HEK293 (cell line): ENCODE data around the gene PTPN11.
A peak's percentile ranks its signal among the peaks of the same experiment; 100 is the strongest.

Experiments
- CTCF ChIA-PET: fragments of 350-600 bp; formaldehyde crosslinking; extraction: SDS; loops from one replicate; lab custom pipeline; 2021; ENCODE audit warnings: antibody characterized with exemption; lab: Yijun Ruan, JAX
- POLR2A ChIA-PET: fragments of 300-600 bp; formaldehyde crosslinking; extraction: SDS; loops from one replicate; lab custom pipeline; 2020; ENCODE audit warnings: antibody characterized with exemption, inconsistent platforms; lab: Yijun Ruan, JAX
- H3K27ac ChIP-seq: fragments of 200-500 bp; sonication (Bioruptor generic); 2 replicates; pipeline ENCODE4 v1.5.1; 2014; ENCODE audit warnings: low read depth, low read length, control low read depth, inconsistent platforms; ENCODE audit errors: extremely low read depth
- H3K36me3 ChIP-seq, 2 experiments: fragments of 200-500 bp in 1 of 2; sonication (Bioruptor generic) in 1 of 2; 1 replicate in 1 of 2; 2 replicates in 1 of 2; pipeline ENCODE4 v1.5.1; 2014 to 2017; ENCODE audit warnings: inconsistent platforms in 2 of 2, low read length in 2 of 2; ENCODE audit not compliant: control insufficient read depth in 2 of 2, insufficient read depth in 1 of 2
- H3K4me1 ChIP-seq: fragments of 200-500 bp; sonication (Bioruptor generic); 2 replicates; pipeline ENCODE4 v1.5.1; 2014; ENCODE audit warnings: mild to moderate bottlenecking, low read length, inconsistent platforms; ENCODE audit not compliant: control insufficient read depth, insufficient read depth
- H3K4me3 ChIP-seq: 2 replicates; pipeline ENCODE4 v1.5.1; 2011; ENCODE audit warnings: low read depth, mild to moderate bottlenecking, control low read depth, low read length, moderate library complexity
- H3K9me3 ChIP-seq: fragments of 200-500 bp; sonication (Bioruptor generic); 2 replicates; pipeline ENCODE4 v1.5.1; 2014; ENCODE audit warnings: low read depth, low read length, inconsistent platforms; ENCODE audit not compliant: control insufficient read depth, insufficient read depth
- EGR2 ChIP-seq: fragments of 450-650 bp; formaldehyde crosslinking; IDR thresholded peaks from 2 replicates; pipeline ENCODE4 v1.5.1; 2016; ENCODE audit warnings: low read depth, missing biosample characterization, missing genetic modification characterization
- KLF17 ChIP-seq: fragments of 450-650 bp; formaldehyde crosslinking; IDR thresholded peaks from 2 replicates; pipeline ENCODE4 v1.5.1; 2016; ENCODE audit warnings: missing biosample characterization, missing genetic modification characterization
- MEIS1 ChIP-seq: sonication (generic); formaldehyde crosslinking; IDR thresholded peaks from 2 replicates; pipeline ENCODE4 v1.8.1; 2022; ENCODE audit warnings: missing genetic modification reagents, mild to moderate bottlenecking, borderline replicate concordance
- MYNN ChIP-seq: fragments of 450-650 bp; formaldehyde crosslinking; IDR thresholded peaks from 2 replicates; pipeline ENCODE4 v1.5.1; 2016; ENCODE audit warnings: missing biosample characterization, missing genetic modification characterization, borderline replicate concordance
- ZBTB20 ChIP-seq: fragments of 450-650 bp; formaldehyde crosslinking; IDR thresholded peaks from 2 replicates; pipeline ENCODE4 v1.5.1; 2016; ENCODE audit warnings: missing biosample characterization, missing genetic modification characterization
- ZBTB21 ChIP-seq: fragments of 450-650 bp; formaldehyde crosslinking; IDR thresholded peaks from 2 replicates; pipeline ENCODE4 v1.5.1; 2017; ENCODE audit warnings: missing biosample characterization, missing genetic modification characterization
- ZNF155 ChIP-seq: fragments of 450-650 bp; formaldehyde crosslinking; IDR thresholded peaks from 2 replicates; pipeline ENCODE4 v1.5.1; 2016; ENCODE audit warnings: missing biosample characterization, missing genetic modification characterization
- ZNF248 ChIP-seq: fragments of 450-650 bp; formaldehyde crosslinking; IDR thresholded peaks from 2 replicates; pipeline ENCODE4 v1.5.1; 2017; ENCODE audit warnings: missing biosample characterization, missing genetic modification characterization
- ZNF292 ChIP-seq: fragments of 450-650 bp; formaldehyde crosslinking; IDR thresholded peaks from 2 replicates; pipeline ENCODE4 v1.5.1; 2016; ENCODE audit warnings: low read depth, missing biosample characterization, missing genetic modification characterization, borderline replicate concordance
- ZNF311 ChIP-seq: fragments of 450-650 bp; formaldehyde crosslinking; IDR thresholded peaks from 2 replicates; pipeline ENCODE4 v1.5.1; 2017; ENCODE audit warnings: missing biosample characterization, missing genetic modification characterization, borderline replicate concordance
- ZNF350 ChIP-seq: fragments of 450-650 bp; formaldehyde crosslinking; IDR thresholded peaks from 2 replicates; pipeline ENCODE4 v1.5.0; 2017; ENCODE audit warnings: missing biosample characterization, mild to moderate bottlenecking, missing genetic modification characterization
- ZNF416 ChIP-seq: fragments of 450-650 bp; formaldehyde crosslinking; IDR thresholded peaks from 2 replicates; pipeline ENCODE4 v1.5.1; 2016; ENCODE audit warnings: missing biosample characterization, missing genetic modification characterization
- ZNF433 ChIP-seq: fragments of 450-650 bp; formaldehyde crosslinking; IDR thresholded peaks from 2 replicates; pipeline ENCODE4 v1.5.1; 2016; ENCODE audit warnings: missing biosample characterization, missing genetic modification characterization, low read depth
- ZNF488 ChIP-seq: fragments of 450-650 bp; formaldehyde crosslinking; IDR thresholded peaks from 2 replicates; pipeline ENCODE4 v1.5.1; 2016; ENCODE audit warnings: missing biosample characterization, missing genetic modification characterization
- ZNF513 ChIP-seq: fragments of 450-650 bp; IDR thresholded peaks from 2 replicates; pipeline ENCODE4 v1.5.1; 2018; ENCODE audit warnings: missing biosample characterization, missing genetic modification characterization
- ZNF544 ChIP-seq: fragments of 450-650 bp; formaldehyde crosslinking; IDR thresholded peaks from 2 replicates; pipeline ENCODE4 v1.5.0; 2017; ENCODE audit warnings: missing biosample characterization, missing genetic modification characterization
- ZNF558 ChIP-seq: fragments of 450-650 bp; formaldehyde crosslinking; IDR thresholded peaks from 2 replicates; pipeline ENCODE4 v1.5.1; 2016; ENCODE audit warnings: missing biosample characterization, missing genetic modification characterization
- ZNF596 ChIP-seq: fragments of 450-650 bp; IDR thresholded peaks from 2 replicates; pipeline ENCODE4 v1.5.0; 2018; ENCODE audit warnings: missing biosample characterization, mild to moderate bottlenecking, missing genetic modification characterization, moderate library complexity
- ZNF621 ChIP-seq: fragments of 450-650 bp; formaldehyde crosslinking; IDR thresholded peaks from 2 replicates; pipeline ENCODE4 v1.5.1; 2017; ENCODE audit warnings: missing biosample characterization, missing genetic modification characterization
- ZNF623 ChIP-seq: fragments of 450-650 bp; formaldehyde crosslinking; IDR thresholded peaks from 2 replicates; pipeline ENCODE4 v1.5.1; 2016; ENCODE audit warnings: missing biosample characterization, missing genetic modification characterization
- ZNF664 ChIP-seq: fragments of 450-650 bp; formaldehyde crosslinking; IDR thresholded peaks from 2 replicates; pipeline ENCODE4 v1.5.1; 2016; ENCODE audit warnings: missing biosample characterization, missing genetic modification characterization
- ZXDB ChIP-seq: fragments of 450-650 bp; formaldehyde crosslinking; IDR thresholded peaks from 2 replicates; pipeline ENCODE4 v1.5.1; 2016; ENCODE audit warnings: missing biosample characterization, missing genetic modification characterization
- TF ChIP-seq, protein P1 (sequence below): fragments of 450-650 bp; formaldehyde crosslinking; IDR thresholded peaks from 2 replicates; pipeline ENCODE4 v1.5.1; 2016; ENCODE audit warnings: missing biosample characterization, missing genetic modification characterization
- TF ChIP-seq, protein P2 (sequence below): fragments of 450-650 bp; formaldehyde crosslinking; IDR thresholded peaks from 2 replicates; pipeline ENCODE4; 2016; ENCODE audit warnings: missing biosample characterization, missing genetic modification characterization
- TF ChIP-seq, protein P3 (sequence below): fragments of 450-650 bp; formaldehyde crosslinking; IDR thresholded peaks from 2 replicates; pipeline ENCODE4 v1.5.1; 2016; ENCODE audit warnings: missing biosample characterization, missing genetic modification characterization
- TF ChIP-seq, protein P4 (sequence below): sonication (generic); formaldehyde crosslinking; IDR thresholded peaks from 2 replicates; pipeline ENCODE4 v1.8.1; 2022; ENCODE audit warnings: mild to moderate bottlenecking, moderate library complexity, missing genetic modification reagents

The PTPN11 gene

DNA sequence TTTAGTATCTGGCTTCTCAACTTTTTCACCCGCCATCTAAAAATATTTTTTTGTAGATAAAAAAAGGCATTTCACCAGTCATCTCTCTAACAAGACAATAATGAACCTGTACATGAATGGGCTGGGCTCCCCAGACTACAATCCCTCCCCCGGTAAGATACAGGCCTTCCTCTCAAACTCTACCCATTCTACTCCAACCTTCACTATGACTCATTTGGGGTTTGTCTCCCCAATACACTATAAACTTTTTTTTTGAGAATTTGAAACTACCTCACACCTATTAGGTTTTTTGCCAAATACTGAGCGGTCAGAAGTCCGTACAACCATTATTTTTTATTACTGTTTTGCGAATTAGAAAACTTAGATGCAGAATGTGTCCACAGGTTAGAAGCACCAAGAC, 10.1 kb upstream of the PTPN11 start:
- POLR2A ChIA-PET: no interaction called here
- no peaks in the 10 kb centered on the region for H3K4me1 ChIP-seq
- CTCF ChIA-PET: no interaction called here
- peak overlapping the region; percentile 100 for H3K27ac ChIP-seq
- H3K4me3 ChIP-seq: peak overlapping the region; percentile 93
- peaks cover 30 to 51% of the 10 kb centered on the region in 2 experiments for H3K36me3 ChIP-seq
- TF ChIP-seq ZNF664 (no peak), EGR2 (no peak), ZNF350 (no peak), ZNF488 (tag by site-specific recombination) (no peak), ZNF621 (tag by site-specific recombination) (no peak)
- no peaks in the 10 kb centered on the region for H3K9me3 ChIP-seq

GRCh38 chr12:112409064-112409905, 9.5 kb upstream of the PTPN11 start, which contains the start of gene RPL6:
Gene RPL6, minus strand, starts transcription at chr12:112409605. Its CDS starts 949 bp downstream, at chr12:112408656.
- ChIA-PET CTCF (interaction anchor here (0.6 kb wide), 1 partner anchor 122 kb away, joined by 3 read pairs; no protein-coding TSS in a partner anchor), POLR2A (no interaction called here)
- Histone ChIP-seq H3K27ac (peak within 1 kb of the TSS; percentile 100), H3K4me3 (peak within 1 kb of the TSS; percentile 93), H3K4me1 (no peaks in the 10 kb centered on the region), H3K36me3 (peaks cover 24 to 47% of the 10 kb centered on the region in 2 experiments), H3K9me3 (no peaks in the 10 kb centered on the region)
- TF ChIP-seq ZNF621 (tag by site-specific recombination) (no peak), ZBTB20 (0 out of 2 replicates have a peak, but pooled peaks have one; percentile 19), ZNF558 (tag by site-specific recombination) (0 out of 2 replicates have a peak, but pooled peaks have one; percentile 2), ZXDB (tag by site-specific recombination) (peak; percentile 86), ZNF596 (tag by site-specific recombination) (no peak), ZNF311 (tag by site-specific recombination) (no peak), KLF17 (tag by site-specific recombination) (peak; percentile 59; the same call in 1 of the 2 replicates), ZBTB21 (no peak), ZNF248 (tag by site-specific recombination) (no peak), ZNF292 (tag by site-specific recombination) (no peak), ZNF544 (tag by site-specific recombination) (no peak), ZNF416 (tag by site-specific recombination) (no peak), MEIS1 (CRISPR knock-in tag) (no peak), ZNF623 (tag by site-specific recombination) (no peak), ZNF513 (tag by site-specific recombination) (no peak), ZNF155 (tag by site-specific recombination) (no peak), ZNF433 (tag by site-specific recombination) (no peak), MYNN (tag by site-specific recombination) (no peak)
- TF ChIP-seq, protein P1, sequence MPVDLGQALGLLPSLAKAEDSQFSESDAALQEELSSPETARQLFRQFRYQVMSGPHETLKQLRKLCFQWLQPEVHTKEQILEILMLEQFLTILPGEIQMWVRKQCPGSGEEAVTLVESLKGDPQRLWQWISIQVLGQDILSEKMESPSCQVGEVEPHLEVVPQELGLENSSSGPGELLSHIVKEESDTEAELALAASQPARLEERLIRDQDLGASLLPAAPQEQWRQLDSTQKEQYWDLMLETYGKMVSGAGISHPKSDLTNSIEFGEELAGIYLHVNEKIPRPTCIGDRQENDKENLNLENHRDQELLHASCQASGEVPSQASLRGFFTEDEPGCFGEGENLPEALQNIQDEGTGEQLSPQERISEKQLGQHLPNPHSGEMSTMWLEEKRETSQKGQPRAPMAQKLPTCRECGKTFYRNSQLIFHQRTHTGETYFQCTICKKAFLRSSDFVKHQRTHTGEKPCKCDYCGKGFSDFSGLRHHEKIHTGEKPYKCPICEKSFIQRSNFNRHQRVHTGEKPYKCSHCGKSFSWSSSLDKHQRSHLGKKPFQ (tag by site-specific recombination): no peak
- TF ChIP-seq, protein P2, sequence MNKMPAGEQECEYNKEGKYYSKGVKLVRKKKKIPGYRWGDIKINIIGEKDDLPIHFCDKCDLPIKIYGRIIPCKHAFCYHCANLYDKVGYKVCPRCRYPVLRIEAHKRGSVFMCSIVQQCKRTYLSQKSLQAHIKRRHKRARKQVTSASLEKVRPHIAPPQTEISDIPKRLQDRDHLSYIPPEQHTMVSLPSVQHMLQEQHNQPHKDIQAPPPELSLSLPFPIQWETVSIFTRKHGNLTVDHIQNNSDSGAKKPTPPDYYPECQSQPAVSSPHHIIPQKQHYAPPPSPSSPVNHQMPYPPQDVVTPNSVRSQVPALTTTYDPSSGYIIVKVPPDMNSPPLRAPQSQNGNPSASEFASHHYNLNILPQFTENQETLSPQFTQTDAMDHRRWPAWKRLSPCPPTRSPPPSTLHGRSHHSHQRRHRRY (tag by site-specific recombination): no peak
- TF ChIP-seq, protein P3, sequence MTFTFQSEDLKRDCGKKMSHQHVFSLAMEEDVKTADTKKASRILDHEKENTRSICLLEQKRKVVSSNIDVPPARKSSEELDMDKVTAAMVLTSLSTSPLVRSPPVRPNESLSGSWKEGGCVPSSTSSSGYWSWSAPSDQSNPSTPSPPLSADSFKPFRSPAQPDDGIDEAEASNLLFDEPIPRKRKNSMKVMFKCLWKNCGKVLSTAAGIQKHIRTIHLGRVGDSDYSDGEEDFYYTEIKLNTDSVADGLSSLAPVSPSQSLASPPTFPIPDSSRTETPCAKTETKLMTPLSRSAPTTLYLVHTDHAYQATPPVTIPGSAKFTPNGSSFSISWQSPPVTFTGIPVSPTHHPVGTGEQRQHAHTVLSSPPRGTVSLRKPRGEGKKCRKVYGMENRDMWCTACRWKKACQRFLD (tag by site-specific recombination): no peak
- TF ChIP-seq, protein P4, sequence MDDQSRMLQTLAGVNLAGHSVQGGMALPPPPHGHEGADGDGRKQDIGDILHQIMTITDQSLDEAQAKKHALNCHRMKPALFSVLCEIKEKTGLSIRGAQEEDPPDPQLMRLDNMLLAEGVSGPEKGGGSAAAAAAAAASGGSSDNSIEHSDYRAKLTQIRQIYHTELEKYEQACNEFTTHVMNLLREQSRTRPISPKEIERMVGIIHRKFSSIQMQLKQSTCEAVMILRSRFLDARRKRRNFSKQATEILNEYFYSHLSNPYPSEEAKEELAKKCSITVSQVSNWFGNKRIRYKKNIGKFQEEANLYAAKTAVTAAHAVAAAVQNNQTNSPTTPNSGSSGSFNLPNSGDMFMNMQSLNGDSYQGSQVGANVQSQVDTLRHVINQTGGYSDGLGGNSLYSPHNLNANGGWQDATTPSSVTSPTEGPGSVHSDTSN (CRISPR knock-in tag): no peak
